Keratinocyte (primary cell): Measurements from ENCODE around the gene STK11. TPM values are rescaled to one million over a fixed set of nuclear protein-coding genes. Genes with fewer than 3 reads are reported as not detected.

Experiments used
- DNase-seq: peaks from one replicate; pipeline ENCODE4 v3.0.0-alpha.2; 2011; ENCODE audit warnings: low read depth, missing footprints, low spot score
- FAIRE-seq: peaks from 2 replicates; lab custom pipeline; 2011; peaks lifted over from hg19 to GRCh38; lab: Jason Lieb, UNC
- H2AFZ ChIP-seq: 2 replicates; pipeline ENCODE4 v1.6.0; 2012; ENCODE audit warnings: low read length, control low read depth, inconsistent platforms; ENCODE audit not compliant: control insufficient read depth
- H3K27ac ChIP-seq: 2 replicates; pipeline ENCODE4 v1.5.1; 2011; ENCODE audit warnings: low read length; ENCODE audit not compliant: control insufficient read depth, insufficient read depth
- H3K27me3 ChIP-seq: 3 replicates; pipeline ENCODE4 v1.6.0; 2011; ENCODE audit warnings: low read length; ENCODE audit not compliant: control insufficient read depth, insufficient read depth; ENCODE audit errors: extremely low read depth
- H3K36me3 ChIP-seq, 2 experiments: 2 replicates in 1 of 2; 3 replicates in 1 of 2; pipeline ENCODE4 v1.5.1; 2011; ENCODE audit warnings: low read length in 2 of 2, mild to moderate bottlenecking in 1 of 2; ENCODE audit not compliant: control insufficient read depth in 2 of 2, insufficient read depth in 2 of 2; ENCODE audit errors: extremely low read depth in 1 of 2
- H3K4me1 ChIP-seq: 3 replicates; pipeline ENCODE4 v1.5.1; 2011; ENCODE audit warnings: low read length; ENCODE audit not compliant: control insufficient read depth, insufficient read depth; ENCODE audit errors: extremely low read depth
- H3K4me2 ChIP-seq: 3 replicates; pipeline ENCODE4 v1.6.0; 2011; ENCODE audit warnings: low read depth, low read length; ENCODE audit not compliant: control insufficient read depth, insufficient read depth; ENCODE audit errors: extremely low read depth
- H3K4me3 ChIP-seq, 3 experiments: fragments of 200-600 bp in 1 of 3; sonication (generic) in 1 of 3; 2 replicates in 2 of 3; 3 replicates in 1 of 3; pipeline ENCODE4 v1.5.1; 2011 to 2016; ENCODE audit warnings: low read length in 3 of 3, mild to moderate bottlenecking in 3 of 3, control low read depth in 2 of 3, inconsistent platforms in 1 of 3, low read depth in 1 of 3, mixed read lengths in 1 of 3, mixed run types in 1 of 3, moderate library complexity in 1 of 3; ENCODE audit not compliant: control insufficient read depth in 2 of 3, insufficient read depth in 2 of 3; ENCODE audit errors: extremely low read depth in 1 of 3
- H3K79me2 ChIP-seq: 2 replicates; pipeline ENCODE4 v1.6.0; 2012; ENCODE audit warnings: low read length; ENCODE audit not compliant: control insufficient read depth, insufficient read depth
- H3K9ac ChIP-seq: 3 replicates; pipeline ENCODE4 v1.6.0; 2011; ENCODE audit warnings: low read length; ENCODE audit not compliant: control insufficient read depth, insufficient read depth; ENCODE audit errors: extremely low read depth
- H3K9me1 ChIP-seq: 3 replicates; pipeline ENCODE4 v1.6.0; 2011; ENCODE audit warnings: low read length; ENCODE audit not compliant: control insufficient read depth, insufficient read depth; ENCODE audit errors: extremely low read depth
- H3K9me3 ChIP-seq: 2 replicates; pipeline ENCODE4 v1.5.1; 2012; ENCODE audit warnings: low read depth, low read length; ENCODE audit not compliant: control insufficient read depth
- H4K20me1 ChIP-seq: 3 replicates; pipeline ENCODE4 v1.6.0; 2011; ENCODE audit warnings: low read length; ENCODE audit not compliant: control insufficient read depth, insufficient read depth; ENCODE audit errors: extremely low read depth
- CTCF ChIP-seq, 3 experiments: IDR thresholded peaks in 1 of 3; conservative IDR thresholded peaks in 1 of 3; optimal IDR thresholded peaks in 1 of 3; 2 replicates in 2 of 3; 3 replicates in 1 of 3; pipeline versions ENCODE3 to v1.5.1; 2011; ENCODE audit warnings: low read length in 3 of 3, mild to moderate bottlenecking in 3 of 3, moderate library complexity in 2 of 3, control low read depth in 1 of 3, inconsistent platforms in 1 of 3; ENCODE audit not compliant: insufficient read depth in 2 of 3; ENCODE audit errors: extremely low read depth in 1 of 3
- EZH2 ChIP-seq: IDR thresholded peaks from one replicate; pipeline ENCODE4 v1.6.1; 2012; ENCODE audit warnings: inconsistent platforms, mild to moderate bottlenecking, low read length, moderate library complexity
- dilution Hi-C: fragments of 300-500 bp; cut with MboI; formaldehyde crosslinking; loops from one replicate; pipeline ENCODE4 v1.7.0; 2020; ENCODE audit warnings: low sequenced_read_pairs; ENCODE audit not compliant: extremely low pct_ligation_motif_present
- polyA plus RNA-seq, 5 experiments: library from polyadenylated mRNA; depleted of rRNA in 3 of 5; stranded (reverse) in 3 of 5; stranded (forward) in 1 of 5; unstranded in 1 of 5; fragments of >200 nt; gene quantifications; 1 replicate in 1 of 5; 2 replicates in 3 of 5; 3 replicates in 1 of 5; pipeline versions ENCODE4 v1.2.1 to v1.2.3, GENCODE V29; 2011 to 2012; ENCODE audit warnings: missing spikeins in 2 of 5, low read depth in 1 of 5, low replicate concordance in 1 of 5

The STK11 gene
- polyA plus RNA-seq, 1 donor (not counting 4 experiments of a cell fraction or from before 2014, with no cell fraction given) = 24.6 TPM

DNA sequence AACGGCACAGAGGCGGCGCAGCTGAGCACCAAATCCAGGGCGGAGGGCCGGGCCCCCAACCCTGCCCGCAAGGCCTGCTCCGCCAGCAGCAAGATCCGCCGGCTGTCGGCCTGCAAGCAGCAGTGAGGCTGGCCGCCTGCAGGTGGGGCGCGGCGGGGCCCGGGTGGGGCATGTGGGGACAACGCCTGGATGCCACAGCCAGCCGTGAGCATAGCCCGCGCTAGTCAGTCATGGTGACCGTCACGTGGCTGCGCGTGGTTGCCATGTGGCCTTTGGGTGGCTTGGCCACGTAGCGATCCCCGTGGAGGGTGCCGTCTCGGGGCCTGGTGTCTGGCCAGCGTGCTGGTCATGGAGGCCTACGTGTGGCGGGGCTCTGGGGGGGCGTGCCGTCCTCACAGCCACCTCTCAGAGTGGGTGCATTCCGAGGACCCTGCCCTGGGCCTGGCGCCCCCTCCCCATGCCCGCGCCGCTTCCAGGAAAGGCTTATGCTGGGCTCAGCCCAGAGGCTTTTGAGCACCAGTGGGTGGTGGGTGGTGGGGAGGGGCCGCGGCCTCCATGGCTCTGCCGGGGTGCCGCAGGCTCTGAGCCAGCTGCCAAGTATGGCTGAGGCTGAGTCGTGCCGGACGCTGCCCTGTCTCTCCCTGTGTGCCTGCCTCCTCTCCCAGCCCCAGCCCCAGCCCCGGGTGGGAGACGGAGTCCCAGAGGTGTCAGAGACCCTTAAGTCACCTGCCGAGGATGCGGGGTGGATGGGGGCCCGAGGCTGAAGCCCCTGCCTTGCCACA is 21.1 kb downstream of the STK11 start:
- H3K9me1 ChIP-seq = no peaks in the 10 kb centered on the region
- no peak for TF ChIP-seq EZH2
- no peak for TF ChIP-seq CTCF (optimal IDR thresholded peaks at IDR 0.05 in 1 of 3, IDR thresholded peaks at IDR 0.05 in 1 of 3, conservative IDR thresholded peaks at IDR 0.05 in 1 of 3; ENCODE audit: extremely low read depth in 1 of 3, insufficient read depth in 2 of 3, low read length in 3 of 3)
- DNase-seq = no peak
- no peaks in the 10 kb centered on the region for H3K9me3 ChIP-seq
- no peaks in the 10 kb centered on the region for H3K79me2 ChIP-seq
- peaks cover 19 to 20% of the 10 kb centered on the region in 2 experiments for H3K36me3 ChIP-seq
- no peak for FAIRE-seq
- H3K27ac ChIP-seq = no peak overlapping the region
- no peak overlapping the region for H3K4me2 ChIP-seq
- H3K27me3 ChIP-seq = no peaks in the 10 kb centered on the region
- H4K20me1 ChIP-seq = no peaks in the 10 kb centered on the region
- dilution Hi-C loops = no loop called here
- H2AFZ ChIP-seq = no peak overlapping the region
- H3K4me3 ChIP-seq = no peak overlapping the region
- no peak overlapping the region for H3K9ac ChIP-seq
- H3K4me1 ChIP-seq = no peaks in the 10 kb centered on the region

DNA sequence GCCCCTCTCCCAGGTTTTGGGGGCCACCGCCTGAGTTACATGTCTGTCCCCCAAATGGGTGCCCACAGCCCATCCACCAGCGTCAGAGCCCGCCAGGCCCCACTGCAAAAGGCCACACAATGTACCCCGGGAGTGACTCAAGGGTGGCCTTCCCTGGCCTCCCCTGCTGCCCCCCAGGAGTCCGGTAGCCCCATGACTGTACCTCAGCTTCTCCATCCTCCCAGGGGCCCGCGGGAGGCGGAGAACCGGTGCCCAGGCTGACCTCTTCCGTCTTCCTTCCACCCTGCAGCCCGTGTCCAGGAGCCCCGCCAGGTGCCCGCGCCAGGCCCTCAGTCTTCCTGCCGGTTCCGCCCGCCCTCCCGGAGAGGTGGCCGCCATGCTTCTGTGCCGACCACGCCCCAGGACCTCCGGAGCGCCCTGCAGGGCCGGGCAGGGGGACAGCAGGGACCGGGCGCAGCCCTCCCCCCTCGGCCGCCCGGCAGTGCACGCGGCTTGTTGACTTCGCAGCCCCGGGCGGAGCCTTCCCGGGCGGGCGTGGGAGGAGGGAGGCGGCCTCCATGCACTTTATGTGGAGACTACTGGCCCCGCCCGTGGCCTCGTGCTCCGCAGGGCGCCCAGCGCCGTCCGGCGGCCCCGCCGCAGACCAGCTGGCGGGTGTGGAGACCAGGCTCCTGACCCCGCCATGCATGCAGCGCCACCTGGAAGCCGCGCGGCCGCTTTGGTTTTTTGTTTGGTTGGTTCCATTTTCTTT is 21.9 kb downstream of the STK11 start:
- Histone ChIP-seq H3K27me3 (no peaks in the 10 kb centered on the region), H2AFZ (no peak overlapping the region), H3K4me2 (no peak overlapping the region), H3K9me1 (no peaks in the 10 kb centered on the region), H3K36me3 (peaks cover 13 to 17% of the 10 kb centered on the region in 2 experiments), H3K9ac (no peak overlapping the region), H3K27ac (no peak overlapping the region), H3K4me1 (peaks cover 5% of the 10 kb centered on the region), H3K79me2 (no peaks in the 10 kb centered on the region), H3K9me3 (no peaks in the 10 kb centered on the region), H3K4me3 (no peak overlapping the region), H4K20me1 (peaks cover 2% of the 10 kb centered on the region)
- FAIRE-seq (no peak), DNase-seq (no peak)
- dilution Hi-C loops = no loop called here
- TF ChIP-seq CTCF (optimal IDR thresholded peaks at IDR 0.05 in 1 of 3, IDR thresholded peaks at IDR 0.05 in 1 of 3, conservative IDR thresholded peaks at IDR 0.05 in 1 of 3; ENCODE audit: extremely low read depth in 1 of 3, insufficient read depth in 2 of 3, low read length in 3 of 3) = no peak
- no peak for TF ChIP-seq EZH2
